Inferior parietal cortex (tissue), 1 donor: ENCODE results near the gene IGFL1.
"Not testable (repeated sequence)": the region's sequence is repeated elsewhere in the genome, so short reads cannot be mapped to it uniquely, and the experiment has no call there.

Experiments
- DNase-seq: peaks from one replicate; pipeline ENCODE4 v3.0.0-alpha.2; 2016; ENCODE audit errors: extremely low spot score

IGFL1 gene

DNA sequence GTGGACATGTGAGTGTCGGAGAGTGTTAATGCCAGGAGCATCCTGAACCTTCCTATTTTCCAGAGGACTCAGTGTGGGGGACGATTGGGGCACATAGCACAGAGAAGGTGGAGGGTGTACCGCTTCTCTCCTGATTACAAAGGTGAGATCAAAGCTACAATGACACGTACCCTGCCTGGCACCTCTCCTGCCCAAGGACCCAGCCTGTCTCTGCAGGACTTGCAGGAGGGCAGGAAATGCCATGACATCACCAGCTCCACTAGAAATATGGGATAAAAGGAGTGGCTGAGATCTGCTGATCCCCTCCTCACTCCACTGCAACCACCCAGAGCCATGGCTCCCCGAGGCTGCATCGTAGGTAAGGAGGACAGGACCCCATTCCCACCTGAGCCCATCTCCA lies at the start of gene IGFL1:
IGFL1 (plus strand) TSS at position 301 of the 400 bp plus-strand sequence; CDS start at position 334, 33 bp downstream.
- no peak for DNase-seq

DNA sequence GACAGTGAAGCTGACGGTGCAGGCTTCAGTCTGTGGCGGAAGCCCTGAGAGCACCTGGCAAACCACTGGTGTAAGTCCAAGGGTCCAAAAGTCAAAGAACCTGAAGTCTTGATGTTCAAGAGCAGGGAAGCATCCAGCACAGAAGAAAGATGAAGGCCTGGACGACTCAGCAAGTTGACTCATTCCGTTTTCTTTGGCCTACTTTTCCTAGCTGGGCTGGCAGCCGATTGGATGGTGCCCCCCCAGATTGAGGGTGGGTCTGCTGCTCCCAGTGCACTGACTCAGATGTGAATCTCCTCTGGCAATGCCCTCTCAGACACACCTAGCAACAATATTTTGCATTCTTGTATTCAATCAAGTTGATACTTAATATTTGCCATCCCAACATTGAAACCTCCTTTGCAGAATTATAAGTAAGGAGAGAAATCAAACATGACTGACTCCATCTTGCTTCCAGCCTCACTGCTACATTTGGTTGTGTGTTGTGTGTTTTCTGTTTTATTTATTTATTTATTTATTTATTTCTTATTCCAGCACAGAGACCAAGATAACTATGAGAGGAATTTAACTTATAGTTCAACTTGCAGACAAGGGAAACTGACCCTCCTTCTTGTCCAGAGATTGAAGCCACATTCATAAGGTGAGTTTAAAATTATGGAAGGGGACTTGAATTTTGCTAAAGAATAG lies 48.7 kb upstream of the IGFL1 start:
- DNase-seq, result no peak

DNA sequence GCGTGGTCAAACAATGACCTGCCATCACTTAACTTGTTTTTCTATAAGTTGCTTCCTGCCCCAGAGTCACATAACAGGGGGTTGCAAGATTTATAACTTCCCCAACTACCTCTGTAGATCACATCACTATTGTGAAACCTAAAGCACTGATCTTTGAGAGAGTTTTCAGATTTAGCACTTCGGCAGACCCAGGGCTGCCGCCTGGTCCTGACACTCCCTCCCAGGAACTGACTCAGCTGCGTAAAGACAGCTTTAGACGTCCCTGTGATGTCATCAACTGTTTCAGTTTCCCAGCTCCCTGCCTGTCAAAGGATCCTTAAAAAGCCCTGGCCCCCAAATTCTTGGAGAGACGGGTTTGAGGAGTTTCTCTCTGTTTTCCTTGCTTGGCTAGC lies 48.2 kb upstream of the IGFL1 start:
- DNase-seq, result no peak

DNA sequence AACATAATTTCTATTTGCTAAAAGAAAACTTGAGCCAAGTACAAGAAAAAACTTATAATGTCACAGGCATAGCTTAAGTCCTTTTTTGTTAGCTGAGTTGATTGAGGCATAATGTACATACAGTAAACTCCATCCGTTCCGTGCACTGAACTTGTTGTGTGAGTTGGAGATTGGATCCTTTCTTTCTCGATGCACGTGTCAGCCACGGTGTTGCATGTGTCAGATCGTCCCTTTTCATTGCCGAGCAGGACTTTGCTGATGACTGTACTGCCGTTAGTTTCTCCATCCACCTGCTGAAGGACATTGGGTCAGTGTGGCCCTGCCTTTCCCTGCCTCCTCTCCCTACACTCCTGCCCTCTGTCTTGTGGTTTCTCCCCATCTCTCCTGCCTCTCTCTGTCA lies 47.1 kb upstream of the IGFL1 start:
- no peak for DNase-seq

DNA sequence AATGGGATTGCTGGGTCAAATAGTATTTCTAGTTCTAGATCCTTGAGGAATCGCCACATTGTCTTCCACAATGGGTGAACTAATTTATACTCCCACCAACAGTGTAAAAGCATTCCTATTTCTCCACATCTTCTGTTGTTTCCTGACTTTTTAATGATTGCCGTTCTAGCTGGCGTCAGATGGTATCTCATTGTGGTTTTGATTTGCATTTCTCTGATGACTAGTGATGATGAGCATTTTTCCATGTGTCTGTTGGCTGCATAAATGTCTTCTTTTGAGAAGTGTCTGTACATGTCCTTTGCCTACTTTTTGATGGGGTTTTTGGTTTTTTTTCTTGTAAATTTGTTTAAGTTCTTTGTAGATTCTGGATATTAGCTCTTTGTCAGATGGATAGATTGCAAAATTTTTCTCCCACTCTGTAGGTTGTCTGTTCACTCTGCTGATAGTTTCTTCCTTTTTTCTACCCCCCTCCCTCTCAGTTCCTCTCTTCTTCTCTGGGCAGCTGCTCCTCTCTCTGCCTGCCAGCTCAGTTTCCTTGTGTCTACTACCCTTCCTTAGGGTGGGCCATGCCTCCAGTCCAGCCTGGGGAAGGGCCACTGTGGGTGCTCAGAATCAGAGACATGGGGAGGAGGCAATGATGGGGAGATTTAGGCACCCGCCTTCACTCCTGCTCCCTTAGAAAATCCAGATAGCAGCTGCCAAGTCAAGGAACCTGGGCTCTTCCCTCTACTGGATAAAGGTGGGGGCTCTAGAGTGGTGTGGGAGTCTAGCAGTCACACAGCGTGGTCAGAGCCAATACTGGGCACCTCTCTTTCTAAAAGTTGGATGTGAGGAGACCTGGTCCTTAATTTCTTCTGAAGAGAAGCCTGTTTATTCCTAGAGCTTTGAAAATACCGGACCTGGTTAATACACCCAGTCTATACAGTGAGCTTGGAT lies 44.5 kb upstream of the IGFL1 start:
- not testable (repeated sequence) for DNase-seq

DNA sequence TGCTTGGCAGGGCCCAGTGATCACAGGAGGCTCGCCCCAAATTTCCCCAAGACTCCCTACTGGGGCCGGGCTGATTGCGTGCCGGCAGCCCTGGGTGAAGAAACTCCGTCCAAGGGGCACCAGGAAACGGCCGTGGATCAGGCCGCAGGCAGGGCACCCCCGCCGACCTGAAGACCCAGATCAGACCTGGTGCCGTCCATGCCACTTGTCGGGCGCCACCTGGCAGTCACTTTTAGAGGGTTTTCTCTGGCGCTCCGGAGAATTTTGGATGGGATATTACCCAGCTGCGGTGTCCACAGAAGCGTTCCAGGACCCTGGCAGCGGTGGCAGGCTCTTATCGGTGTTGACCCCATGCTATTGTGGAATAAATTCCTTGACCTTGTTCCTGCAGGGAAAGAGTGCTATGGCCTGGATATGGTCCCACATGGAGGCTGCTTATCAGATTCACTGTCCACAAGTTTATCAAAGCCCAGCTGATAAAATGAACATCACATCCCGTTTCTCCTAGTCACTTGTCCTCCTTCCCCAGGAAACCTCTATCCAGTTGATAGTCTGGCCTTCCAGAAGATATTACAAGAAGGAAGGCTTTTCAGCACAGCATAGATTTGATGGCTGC lies 43.3 kb upstream of the IGFL1 start:
- no peak for DNase-seq

DNA sequence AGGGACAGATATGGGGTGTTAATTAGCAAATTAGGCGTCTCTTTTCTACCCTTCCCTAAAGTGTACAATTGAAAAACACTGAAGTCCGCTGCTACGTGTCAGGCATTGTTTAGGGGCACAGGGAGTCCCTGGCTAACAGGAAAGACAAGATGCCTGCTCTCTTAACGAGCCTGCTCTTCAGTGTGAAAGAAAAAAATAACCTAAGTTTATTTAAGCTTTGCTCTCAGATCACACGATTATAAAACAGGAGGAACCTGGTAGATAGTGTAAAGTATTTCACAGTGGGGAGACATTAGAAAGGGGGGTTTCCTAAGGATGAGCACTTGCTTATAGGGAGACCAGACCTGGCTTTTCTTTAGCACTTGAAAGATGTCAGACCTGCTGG lies 42.8 kb upstream of the IGFL1 start:
- DNase-seq, result no peak

DNA sequence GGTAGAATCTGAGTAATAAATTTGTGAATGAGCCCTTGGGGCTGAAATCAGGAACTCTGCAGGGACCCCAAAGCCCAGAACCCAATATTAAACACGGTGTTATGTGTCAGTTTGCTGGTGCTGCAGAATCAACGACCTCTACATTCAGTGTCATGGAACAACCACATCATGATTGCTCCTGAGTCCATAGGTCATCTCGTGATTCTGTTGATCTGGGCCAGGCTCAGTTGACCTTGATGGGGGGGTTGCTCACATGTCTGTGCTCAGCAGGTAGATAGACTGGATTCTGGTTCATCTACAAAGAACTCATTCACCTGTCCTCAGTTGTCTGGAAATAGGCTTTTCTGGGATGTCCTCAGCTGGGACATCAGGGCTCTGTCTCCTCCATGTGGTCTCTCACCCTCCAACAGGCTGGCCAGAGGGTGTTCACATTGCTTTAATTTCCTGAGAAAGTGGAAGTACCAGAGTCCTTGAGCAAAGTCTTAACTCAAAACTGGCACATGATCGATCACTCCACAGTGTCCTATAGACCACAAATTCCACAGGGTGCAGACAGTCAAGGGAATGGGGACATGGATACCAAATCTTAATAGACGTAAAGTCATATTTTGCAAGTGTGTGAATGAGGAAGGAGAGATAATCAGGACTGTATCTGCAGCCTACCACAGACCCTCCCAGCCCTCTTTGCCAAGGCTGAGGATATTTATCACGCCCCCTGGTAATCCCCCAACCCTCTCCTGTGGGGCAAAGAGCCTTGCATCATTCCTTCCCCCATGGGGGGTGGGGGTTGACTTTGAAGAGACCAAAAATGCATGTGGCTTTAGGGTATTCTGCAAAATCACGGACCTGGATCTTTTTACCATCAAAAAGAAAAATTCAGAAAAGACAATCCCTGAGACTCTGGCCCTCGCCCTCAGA lies 39.3 kb upstream of the IGFL1 start:
- no peak for DNase-seq

DNA sequence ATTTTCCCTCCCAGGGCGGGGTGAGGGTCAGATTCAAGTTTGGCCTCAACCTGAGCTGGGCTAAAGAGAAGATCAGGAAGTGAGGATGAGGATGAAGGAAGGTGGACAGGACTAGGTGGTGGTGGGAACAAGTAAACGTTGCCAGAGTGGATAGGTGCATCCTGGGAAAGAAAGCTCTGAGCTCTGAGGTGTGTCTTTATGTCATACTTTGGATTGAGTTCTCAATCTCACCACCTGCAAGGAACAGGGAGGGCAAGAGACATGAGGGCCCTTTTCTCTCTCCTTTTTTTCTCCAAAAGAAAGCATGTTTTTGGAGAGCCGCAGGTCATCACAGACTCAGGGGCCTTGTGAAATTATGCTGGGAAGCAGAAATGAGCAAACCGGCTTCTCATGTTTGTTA lies 38.2 kb upstream of the IGFL1 start:
- DNase-seq, result no peak

DNA sequence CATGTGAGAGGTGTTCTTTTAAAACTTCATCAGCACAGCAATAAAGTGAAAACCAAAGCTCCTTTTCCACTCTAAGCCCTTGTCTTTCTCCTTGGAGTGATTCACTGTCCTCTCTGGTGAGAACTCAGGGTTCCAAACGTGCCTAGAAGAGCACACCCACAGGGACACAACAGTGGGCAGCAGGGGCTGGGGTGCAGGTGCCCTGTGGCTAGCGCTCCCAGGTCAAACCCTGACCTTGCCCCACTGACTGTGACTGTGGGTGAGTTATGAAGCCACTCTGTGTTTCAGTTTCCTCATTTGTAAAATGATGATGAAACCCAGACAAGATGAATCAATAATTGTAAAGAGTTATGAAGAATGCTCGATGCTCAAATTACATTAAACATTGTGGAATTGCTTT lies 37.6 kb upstream of the IGFL1 start:
- no peak for DNase-seq

DNA sequence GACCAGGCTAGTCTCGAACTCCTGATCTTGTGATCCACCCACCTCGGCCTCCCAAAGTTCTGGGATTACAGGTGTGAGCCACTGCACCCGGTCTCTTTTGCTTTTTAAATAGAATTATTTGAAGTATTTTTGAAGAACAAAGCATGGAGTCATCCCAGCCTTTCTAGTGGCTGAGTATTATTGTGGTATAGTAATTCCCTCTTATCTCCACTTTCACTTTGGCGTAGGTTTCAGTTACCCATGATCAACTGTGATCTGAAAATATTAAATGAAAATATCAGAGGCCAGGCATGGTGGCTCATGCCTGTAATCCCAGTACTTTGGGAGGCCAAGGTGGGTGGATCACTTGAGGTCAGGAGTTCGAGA lies 36.9 kb upstream of the IGFL1 start:
- DNase-seq, result not testable (repeated sequence)

DNA sequence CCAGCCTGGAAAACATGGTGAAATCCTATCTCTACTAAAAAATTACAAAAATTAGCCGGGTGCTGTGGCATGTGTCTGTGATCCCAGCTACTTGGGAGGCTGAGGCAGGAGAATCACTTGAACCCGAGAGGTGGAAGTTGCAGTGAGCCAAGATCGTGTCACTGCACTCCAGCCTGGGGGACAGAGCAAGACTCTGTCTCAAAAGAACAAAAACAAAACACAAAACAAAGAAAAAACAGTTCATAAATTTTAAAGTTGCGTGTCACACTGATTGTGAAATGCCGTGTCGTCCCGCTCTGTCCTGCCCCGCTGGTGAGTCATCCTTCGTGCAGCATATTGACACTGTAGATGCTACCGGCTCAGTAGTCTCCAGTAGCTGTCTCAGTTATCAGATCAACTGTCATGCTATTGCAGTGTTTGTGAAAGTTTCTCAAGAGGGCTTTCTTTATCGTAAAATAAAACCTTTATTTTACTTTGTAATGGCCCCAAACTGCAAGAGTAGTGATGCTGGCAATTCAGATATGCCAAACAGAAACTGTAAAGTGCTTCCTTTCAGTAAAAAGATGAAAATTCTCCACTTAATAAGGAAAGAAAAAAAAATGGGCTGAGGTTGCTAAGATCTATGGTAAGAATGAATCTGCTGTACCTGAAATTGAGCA lies 36.4 kb upstream of the IGFL1 start:
- DNase-seq, result peak; percentile 20

DNA sequence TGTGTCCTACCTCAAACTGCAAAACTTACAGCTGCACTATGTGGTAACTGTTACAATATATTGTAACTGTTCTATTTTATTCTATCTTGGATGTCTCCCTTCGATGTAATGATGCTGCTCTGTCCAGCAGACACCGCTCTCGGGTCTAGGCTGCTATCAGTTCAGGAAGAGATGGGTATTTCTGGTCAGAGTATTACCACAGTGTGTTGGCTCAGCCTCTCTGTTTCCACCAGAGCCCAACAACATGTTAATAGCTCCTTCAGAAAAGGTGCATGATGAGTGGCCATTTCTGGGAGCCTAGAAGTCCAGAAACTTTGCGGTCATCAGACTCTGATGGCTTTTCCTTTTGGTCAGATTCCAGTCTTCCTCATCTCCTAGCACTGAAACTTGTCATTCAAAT lies 35.9 kb upstream of the IGFL1 start:
- no peak for DNase-seq

DNA sequence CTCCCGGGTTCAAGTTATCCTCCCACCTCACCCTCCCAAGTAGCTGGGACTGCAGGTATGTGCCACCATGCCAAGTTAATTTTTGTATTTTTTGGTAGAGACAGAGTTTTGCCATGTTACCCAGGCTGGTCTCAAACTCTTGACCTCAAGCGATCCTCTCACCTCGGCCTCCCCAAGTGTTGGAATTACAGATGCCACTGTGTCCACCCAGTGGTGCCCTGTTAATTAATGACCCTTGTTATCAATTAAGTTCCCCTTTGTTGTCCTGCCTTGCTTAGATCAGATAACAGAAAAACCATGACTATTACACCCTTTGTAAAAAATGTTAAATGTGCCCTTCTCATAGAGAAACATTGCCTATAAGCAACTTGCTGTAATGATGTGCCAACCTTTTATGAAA lies 34.4 kb upstream of the IGFL1 start:
- DNase-seq, result no peak

DNA sequence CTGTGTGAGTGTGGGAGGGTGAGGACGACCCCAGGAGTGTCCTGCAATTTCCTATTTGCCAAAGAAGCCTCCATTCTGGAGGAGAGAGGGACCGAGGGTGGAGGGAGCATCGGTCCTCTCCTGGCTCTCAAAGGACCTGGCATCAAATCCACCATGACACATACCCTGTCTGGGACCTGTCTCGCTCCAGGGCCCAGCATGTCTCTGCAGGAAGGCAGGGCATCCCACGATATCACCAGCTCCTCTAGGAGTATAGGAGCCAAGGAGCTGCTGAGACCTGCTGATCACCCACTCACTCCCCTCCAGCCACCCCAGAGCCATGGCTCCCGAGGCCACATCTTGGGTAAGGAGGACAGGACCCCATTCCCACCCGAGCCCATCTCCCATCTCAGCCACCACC lies 33.6 kb upstream of the IGFL1 start:
- DNase-seq, result not testable (repeated sequence)

DNA sequence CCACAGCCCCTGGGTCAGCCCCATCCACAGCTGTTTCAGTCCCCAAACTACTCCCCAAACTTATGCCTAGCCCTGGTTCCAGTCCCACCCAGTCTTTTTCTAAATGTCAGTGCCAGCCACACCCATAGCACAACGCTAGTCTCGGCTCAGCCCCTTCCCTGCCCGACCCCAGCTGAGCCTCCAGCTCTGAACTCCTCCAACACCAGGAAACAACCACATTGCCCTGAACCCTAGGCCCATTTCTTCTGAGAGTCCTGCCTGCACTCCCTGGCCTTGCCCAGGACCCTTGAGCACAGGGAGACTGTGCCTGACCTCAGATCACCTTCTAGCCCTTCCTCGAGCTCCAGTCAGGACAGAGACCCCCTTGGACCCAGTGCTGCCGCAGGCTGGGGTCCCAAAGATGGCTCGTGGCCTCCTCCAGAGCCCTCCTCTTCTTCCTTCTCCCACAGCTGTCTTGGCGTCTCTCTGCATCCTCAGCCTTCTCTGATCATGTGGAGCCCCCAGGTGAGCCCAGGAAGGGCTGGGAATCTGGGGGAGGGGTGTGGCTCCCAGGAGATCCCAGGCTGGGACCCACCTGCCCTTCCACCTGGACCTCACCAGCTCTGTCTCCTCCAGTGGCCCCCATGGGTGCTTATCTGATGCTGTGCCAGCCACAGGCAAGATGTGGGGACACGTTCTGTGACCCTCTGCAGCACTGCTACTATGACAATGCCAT lies 33.0 kb upstream of the IGFL1 start:
- no peak for DNase-seq

DNA sequence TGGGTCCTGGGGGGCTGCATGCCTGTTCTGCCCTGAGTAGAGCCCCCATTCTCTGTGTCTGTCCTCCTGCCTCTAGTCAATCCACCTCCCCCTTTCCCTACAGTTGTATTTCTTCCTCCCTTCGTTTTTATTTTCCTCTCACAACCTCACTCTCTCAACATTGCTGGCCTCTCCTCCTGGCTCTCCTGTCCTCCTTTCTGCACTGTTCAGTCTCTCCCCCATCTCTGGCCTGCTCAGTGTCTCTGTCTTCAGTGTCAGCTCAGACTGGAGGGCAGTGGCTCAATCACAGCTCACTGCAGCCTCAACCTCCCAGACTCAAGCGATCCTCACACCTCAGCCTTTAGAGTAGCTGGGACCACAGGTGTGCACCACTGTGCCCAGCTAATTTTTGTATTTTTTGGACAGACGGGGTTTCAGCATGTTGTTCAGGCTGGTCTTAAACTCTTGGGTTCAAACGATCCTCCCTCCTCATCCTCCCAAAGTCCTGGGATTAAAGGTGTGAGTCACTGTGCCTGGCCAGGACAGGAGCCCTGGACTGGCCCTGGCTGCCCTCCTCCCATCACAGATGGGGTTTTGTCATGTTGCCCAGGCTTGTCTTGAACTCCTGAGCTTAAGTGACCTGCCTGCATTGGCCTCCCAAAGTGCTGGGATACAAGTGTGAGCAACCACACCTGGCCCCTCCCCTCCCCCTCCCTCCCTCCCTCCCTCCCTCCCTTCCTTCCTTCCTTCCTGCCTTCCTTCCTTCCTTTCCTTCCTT lies 32.0 kb upstream of the IGFL1 start:
- no peak for DNase-seq

DNA sequence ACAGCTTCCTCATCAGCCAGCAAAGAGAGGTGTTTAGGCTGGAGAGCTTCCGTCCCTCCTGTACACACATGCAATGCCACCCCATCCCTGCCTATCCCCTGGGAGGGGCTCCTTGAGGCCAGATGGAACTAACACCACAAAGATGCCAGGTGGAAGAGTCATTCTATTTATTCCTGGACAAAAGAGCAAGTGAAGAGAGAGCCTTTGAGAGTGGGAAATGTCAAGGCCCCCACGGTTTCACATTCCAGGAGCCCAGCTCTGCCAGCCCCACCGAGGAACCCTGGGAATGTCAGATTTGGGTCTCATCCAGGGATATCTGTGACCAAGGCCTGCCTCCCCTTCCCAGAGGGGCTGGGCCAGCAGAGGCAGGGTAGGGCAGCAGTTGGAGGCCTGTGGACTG lies 30.8 kb upstream of the IGFL1 start:
- DNase-seq, result no peak

DNA sequence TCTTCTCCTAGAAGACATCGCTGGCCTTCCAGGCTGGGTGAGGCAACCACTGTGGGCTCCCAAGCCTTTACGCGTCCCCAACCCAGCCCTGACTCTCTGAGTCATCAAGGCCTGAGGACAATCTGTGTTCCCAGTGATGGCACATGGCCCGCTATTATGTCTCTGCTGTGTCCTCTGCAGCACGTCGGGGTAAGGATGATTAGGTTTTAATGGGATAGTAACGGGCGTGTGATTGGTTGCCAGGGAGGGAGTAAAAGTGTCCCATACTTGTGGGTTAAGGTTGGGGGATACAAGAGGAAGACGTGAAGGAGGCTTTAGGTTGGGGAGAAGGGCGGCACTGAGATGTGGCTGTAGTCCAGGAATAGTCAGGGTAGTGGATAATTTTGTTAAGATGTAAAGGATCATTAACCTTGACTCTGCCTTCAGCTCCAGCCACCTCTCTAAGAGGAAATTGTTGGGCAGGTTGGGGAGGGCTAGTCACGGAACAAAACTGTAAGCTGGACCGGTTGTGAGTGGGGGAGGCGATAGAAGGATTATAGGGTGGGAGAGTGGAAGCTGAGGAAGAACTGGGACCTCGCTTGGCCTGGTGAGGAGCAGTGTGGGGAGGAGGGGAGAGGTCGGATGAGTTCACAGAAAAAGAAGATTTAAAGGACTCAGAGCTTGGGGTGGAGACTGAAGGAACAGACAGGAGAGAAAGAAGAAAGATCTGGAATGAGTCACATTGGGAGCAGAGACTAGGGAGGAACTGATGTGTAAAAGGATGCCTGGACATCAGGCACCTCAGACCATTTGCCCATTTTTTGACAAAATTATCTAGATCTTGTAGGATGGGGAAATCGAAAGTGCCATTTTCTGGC lies 27.9 kb upstream of the IGFL1 start:
- DNase-seq, result no peak
